PC-3 (cell line): Measurements from ENCODE around the gene ATP4A.

Experiments used
- EZH2phosphoT487 ChIP-seq: fragments of 300-600 bp; sonication (generic); IDR thresholded peaks from 2 replicates; pipeline ENCODE4 v1.6.1; 2018; ENCODE audit warnings: mild to moderate bottlenecking, antibody characterized with exemption, low read length, borderline replicate concordance
- TF ChIP-seq, protein P1 (sequence below): fragments of 300-600 bp; sonication (generic); conservative IDR thresholded peaks from 2 replicates; pipeline ENCODE4 v1.5.1; 2017; ENCODE audit warnings: antibody characterized with exemption, low read depth, mild to moderate bottlenecking, low read length

DNA sequence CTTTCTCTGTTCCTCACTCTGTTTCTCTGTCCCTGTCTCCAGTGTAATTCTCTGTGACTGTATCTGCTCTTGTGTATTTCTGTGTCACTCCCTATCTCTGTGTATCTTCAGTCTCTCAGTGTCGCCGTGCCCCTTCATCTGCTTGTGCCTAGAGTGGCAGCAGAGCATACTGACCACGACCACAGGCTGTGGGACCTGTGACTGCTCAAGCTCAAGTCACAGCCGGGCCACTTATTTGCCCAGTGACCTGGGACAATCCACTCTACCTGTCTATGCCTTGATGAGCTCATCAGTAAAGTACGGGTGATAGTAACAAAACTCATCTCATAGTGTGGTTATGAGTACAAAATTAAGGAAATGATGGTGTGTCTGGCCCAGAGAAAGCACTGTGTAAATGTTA is 9.4 kb downstream of the ATP4A start:
- TF ChIP-seq EZH2phosphoT487, result no peak
- TF ChIP-seq, protein P1, sequence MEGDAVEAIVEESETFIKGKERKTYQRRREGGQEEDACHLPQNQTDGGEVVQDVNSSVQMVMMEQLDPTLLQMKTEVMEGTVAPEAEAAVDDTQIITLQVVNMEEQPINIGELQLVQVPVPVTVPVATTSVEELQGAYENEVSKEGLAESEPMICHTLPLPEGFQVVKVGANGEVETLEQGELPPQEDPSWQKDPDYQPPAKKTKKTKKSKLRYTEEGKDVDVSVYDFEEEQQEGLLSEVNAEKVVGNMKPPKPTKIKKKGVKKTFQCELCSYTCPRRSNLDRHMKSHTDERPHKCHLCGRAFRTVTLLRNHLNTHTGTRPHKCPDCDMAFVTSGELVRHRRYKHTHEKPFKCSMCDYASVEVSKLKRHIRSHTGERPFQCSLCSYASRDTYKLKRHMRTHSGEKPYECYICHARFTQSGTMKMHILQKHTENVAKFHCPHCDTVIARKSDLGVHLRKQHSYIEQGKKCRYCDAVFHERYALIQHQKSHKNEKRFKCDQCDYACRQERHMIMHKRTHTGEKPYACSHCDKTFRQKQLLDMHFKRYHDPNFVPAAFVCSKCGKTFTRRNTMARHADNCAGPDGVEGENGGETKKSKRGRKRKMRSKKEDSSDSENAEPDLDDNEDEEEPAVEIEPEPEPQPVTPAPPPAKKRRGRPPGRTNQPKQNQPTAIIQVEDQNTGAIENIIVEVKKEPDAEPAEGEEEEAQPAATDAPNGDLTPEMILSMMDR, result no peak
